GM12892 (cell line): ENCODE measurements around the gene BUD31.

Source experiments
- POLR2A ChIP-seq: IDR thresholded peaks from 2 replicates; pipeline ENCODE4 v1.6.1; 2011; ENCODE audit warnings: low read depth, low read length, control low read depth
- TAF1 ChIP-seq: IDR thresholded peaks from 2 replicates; pipeline ENCODE4 v1.6.1; 2011; ENCODE audit warnings: low read depth, mild to moderate bottlenecking, control low read depth, low read length, borderline replicate concordance

- TF ChIP-seq POLR2A (0 out of 2 replicates have a peak, but pooled peaks have one; percentile 15), TAF1 (no peak)
These were observed 22.1 kb upstream of the BUD31 start for GRCh38 chr7:99386584-99387238.
